ENCODE data around the gene RBM17.
"Not testable (repeated sequence)": the region's sequence is repeated elsewhere in the genome, so short reads cannot be mapped to it uniquely, and the experiment has no call there.

Gene RBM17

GRCh38 chr10:6095810-6096570 lies 7.2 kb downstream of the RBM17 start:
- no peak overlapping the region for H3K4me3 ChIP-seq (ENCODE audit: low read length)
- TF ChIP-seq, protein P1, sequence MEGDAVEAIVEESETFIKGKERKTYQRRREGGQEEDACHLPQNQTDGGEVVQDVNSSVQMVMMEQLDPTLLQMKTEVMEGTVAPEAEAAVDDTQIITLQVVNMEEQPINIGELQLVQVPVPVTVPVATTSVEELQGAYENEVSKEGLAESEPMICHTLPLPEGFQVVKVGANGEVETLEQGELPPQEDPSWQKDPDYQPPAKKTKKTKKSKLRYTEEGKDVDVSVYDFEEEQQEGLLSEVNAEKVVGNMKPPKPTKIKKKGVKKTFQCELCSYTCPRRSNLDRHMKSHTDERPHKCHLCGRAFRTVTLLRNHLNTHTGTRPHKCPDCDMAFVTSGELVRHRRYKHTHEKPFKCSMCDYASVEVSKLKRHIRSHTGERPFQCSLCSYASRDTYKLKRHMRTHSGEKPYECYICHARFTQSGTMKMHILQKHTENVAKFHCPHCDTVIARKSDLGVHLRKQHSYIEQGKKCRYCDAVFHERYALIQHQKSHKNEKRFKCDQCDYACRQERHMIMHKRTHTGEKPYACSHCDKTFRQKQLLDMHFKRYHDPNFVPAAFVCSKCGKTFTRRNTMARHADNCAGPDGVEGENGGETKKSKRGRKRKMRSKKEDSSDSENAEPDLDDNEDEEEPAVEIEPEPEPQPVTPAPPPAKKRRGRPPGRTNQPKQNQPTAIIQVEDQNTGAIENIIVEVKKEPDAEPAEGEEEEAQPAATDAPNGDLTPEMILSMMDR (conservative IDR thresholded peaks at IDR 0.05; ENCODE audit: low read depth, low read length): no peak
- DNase-seq (ENCODE audit: low read depth): no peak

GRCh38 chr10:6097063-6097462 lies 8.2 kb downstream of the RBM17 start:
- DNase-seq (ENCODE audit: low read depth): no peak
- H3K4me3 ChIP-seq (ENCODE audit: low read length): no peak overlapping the region
- TF ChIP-seq, protein P1 (conservative IDR thresholded peaks at IDR 0.05; ENCODE audit: low read depth, low read length): no peak

DNA sequence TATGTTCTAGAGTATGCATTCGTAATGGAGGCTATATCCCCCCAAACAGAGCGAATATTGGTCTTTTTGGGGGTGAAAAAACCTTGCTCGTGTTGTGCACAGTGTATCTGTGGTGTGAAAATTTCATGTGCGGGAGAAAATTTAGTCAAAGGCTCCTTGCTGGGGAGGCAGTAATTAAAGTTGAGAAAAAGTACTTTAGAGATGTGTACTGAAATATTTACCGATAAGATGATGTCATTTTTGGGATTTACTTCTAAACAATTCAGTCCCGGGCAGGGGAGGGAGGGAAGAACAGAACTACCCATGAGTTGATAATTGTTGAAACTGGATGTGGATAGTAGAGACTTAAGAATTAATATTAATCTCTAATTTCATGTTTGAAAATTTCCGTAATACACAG lies 9.3 kb downstream of the RBM17 start:
- TF ChIP-seq, protein P1 (conservative IDR thresholded peaks at IDR 0.05; ENCODE audit: low read depth, low read length): no peak
- no peak overlapping the region for H3K4me3 ChIP-seq (ENCODE audit: low read length)
- DNase-seq (ENCODE audit: low read depth): no peak

- H3K4me3 ChIP-seq (ENCODE audit: low read length): no peak overlapping the region
- TF ChIP-seq, protein P1 (conservative IDR thresholded peaks at IDR 0.05; ENCODE audit: low read depth, low read length): no peak
- no peak for DNase-seq (ENCODE audit: low read depth)
These were observed 11.5 kb downstream of the RBM17 start for GRCh38 chr10:6100370-6100769.

- DNase-seq (ENCODE audit: low read depth): no peak
- TF ChIP-seq, protein P1 (conservative IDR thresholded peaks at IDR 0.05; ENCODE audit: low read depth, low read length): no peak
- H3K4me3 ChIP-seq (ENCODE audit: low read length): no peak overlapping the region
These were observed 12.3 kb downstream of the RBM17 start for GRCh38 chr10:6101181-6101580.

- no peak for DNase-seq (ENCODE audit: low read depth)
- H3K4me3 ChIP-seq (ENCODE audit: low read length): no peak overlapping the region
- TF ChIP-seq, protein P1 (conservative IDR thresholded peaks at IDR 0.05; ENCODE audit: low read depth, low read length): no peak
These were observed 13.3 kb downstream of the RBM17 start for GRCh38 chr10:6102128-6102527.

GRCh38 chr10:6103591-6103990 lies 14.8 kb downstream of the RBM17 start:
- no peak overlapping the region for H3K4me3 ChIP-seq (ENCODE audit: low read length)
- DNase-seq (ENCODE audit: low read depth): no peak
- TF ChIP-seq, protein P1 (conservative IDR thresholded peaks at IDR 0.05; ENCODE audit: low read depth, low read length): no peak

GRCh38 chr10:6107616-6108015 lies 18.8 kb downstream of the RBM17 start:
- not testable (repeated sequence) for H3K4me3 ChIP-seq (ENCODE audit: low read length); DNase-seq (ENCODE audit: low read depth)

All from retinal pigment epithelial cell (primary cell).